DLD1 (cell line): ENCODE results near the gene KLF15.

ENCODE experiments used
- in situ Hi-C: cut with HindIII; loops from 2 replicates; pipeline ENCODE4 v1.10.0; 2017; ENCODE audit warnings: low sequenced_read_pairs

The KLF15 gene

GRCh38 chr3:126364731-126365301 is 7.6 kb upstream of the KLF15 start:
- in situ Hi-C loops = loop anchor here (10.0 kb wide), 1 partner anchor 230 kb away; no protein-coding TSS in a partner anchor

- in situ Hi-C loops = loop anchor here (10.0 kb wide), 1 partner anchor 229 kb away; no protein-coding TSS in a partner anchor
These were observed 7.0 kb upstream of the KLF15 start for GRCh38 chr3:126364130-126364695.

DNA sequence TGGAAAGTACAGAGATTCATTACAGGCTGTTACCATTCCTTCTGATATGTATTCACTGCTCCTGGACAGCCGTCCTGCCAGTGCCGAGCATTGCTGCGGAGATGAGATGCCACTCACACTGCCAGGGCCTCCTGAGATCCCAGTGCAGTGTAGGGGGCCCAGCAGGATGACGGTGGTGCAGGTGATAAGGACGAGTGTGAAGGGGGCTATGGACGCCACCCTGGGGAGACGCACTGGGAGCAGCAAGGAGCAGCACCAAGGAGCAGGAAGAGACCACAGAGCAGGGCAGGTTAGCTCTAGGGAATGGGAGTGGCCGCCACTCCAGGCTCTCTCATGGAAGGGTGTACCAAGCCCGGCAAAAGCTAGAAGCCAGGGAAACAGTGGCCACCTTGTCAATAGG is 4.0 kb upstream of the KLF15 start:
- in situ Hi-C loops = loop anchor here (10.0 kb wide), 1 partner anchor 226 kb away; no protein-coding TSS in a partner anchor

GRCh38 chr3:126360714-126361060 is 3.5 kb upstream of the KLF15 start:
- in situ Hi-C loops = loop anchor here (10.0 kb wide), 1 partner anchor 226 kb away; no protein-coding TSS in a partner anchor

DNA sequence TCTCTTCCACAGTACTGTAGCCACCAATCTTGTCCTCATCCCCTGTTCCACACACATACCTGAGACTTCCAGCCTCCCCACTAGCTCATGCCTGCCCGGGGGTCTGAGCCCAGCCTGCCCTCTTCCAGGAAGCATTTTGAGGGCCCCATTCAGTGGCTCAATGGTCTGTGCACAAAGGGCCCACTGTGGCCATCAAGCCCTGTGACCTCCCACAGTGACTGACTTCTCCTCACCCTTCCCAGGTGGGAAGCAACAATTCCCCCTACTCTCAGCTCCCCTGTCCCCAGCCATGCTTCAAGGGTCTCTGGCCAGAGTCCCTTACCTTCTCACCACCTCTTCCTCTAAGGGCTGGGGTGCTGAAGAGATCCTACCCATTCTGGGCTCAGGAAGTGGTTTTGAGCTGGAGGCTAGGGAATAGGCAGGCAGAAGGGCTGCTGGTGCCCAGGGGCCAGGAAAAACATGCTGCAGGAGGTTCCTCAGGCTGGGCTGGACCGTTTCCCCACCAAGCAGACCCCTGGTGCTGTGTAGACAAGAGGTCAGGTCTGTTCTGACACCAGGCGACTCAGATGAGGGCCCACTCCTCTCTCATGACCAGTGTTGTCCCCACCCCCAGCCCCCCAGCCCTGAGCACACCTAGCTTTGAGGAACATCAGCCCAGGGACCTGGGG is 3.0 kb upstream of the KLF15 start:
- in situ Hi-C loops = loop anchor here (10.0 kb wide), 1 partner anchor 225 kb away; no protein-coding TSS in a partner anchor

DNA sequence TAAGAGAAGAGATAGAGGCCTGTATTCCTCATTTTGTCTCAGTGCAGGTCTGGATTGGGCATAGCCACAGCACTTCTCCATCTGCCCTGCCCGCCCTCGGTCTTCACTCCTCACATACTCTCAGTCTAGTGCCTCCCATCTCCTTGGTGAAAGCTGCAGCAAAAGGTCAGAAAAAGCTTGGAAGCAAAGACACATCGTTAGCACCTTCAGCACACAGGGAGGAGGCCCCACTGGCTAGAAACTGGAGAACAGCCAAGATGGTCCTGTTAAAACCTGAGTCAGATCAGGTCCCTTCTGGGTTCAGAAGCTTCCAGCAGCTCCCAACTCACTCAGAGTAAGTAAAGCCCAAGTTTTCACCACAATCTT is 1.6 kb upstream of the KLF15 start:
- in situ Hi-C loops = no loop called here

- in situ Hi-C loops = no loop called here
These were observed 1.0 kb upstream of the KLF15 start for GRCh38 chr3:126358038-126358815.

DNA sequence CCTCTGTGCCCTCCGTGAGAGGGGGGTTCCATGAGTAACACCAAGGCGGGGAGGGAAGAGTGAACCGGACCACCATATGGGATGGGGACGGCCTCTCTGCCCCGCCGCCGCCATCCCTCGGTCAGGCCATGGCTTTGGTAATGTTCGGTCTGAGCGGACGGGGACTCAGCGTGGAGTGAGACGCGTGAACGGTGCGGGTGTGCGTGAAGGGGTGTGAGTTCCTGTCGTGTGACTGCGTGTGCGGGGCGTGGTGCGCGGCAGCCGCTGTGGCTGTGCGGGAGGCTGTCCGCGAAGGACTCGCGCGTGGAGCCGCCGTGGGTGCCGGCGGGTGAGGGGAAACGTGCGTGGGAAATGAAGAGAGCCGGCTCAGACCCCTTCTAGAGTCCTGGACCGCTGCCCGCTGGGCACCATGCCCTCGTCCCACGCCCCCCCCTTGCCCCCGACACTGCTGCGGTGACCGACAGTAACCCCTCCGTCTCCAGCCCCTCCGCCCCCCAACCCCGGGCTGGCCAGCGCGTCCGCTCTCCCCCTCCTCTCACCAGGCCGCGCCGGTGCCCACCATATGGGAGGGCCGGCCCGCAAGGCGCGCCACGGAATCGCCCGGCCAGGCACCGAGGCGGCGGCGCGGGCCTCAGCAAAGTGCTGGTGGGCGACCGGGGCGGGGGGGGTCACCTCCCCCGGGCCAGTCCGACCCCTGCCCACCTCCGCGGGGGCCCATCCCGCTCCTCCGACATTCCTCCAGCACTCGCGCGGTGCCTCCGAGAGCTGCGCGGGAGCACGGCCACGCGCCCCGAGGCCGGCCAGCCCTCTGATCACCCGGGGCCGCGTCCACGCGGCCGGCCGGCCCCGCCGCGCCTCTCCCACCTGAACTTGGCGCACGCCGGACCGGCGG is 589 bp downstream of the KLF15 start:
- in situ Hi-C loops = no loop called here

GRCh38 chr3:126355777-126356372 is 1.3 kb downstream of the KLF15 start:
- in situ Hi-C loops = no loop called here

GRCh38 chr3:126355251-126355650 is 2.0 kb downstream of the KLF15 start:
- in situ Hi-C loops = no loop called here

DNA sequence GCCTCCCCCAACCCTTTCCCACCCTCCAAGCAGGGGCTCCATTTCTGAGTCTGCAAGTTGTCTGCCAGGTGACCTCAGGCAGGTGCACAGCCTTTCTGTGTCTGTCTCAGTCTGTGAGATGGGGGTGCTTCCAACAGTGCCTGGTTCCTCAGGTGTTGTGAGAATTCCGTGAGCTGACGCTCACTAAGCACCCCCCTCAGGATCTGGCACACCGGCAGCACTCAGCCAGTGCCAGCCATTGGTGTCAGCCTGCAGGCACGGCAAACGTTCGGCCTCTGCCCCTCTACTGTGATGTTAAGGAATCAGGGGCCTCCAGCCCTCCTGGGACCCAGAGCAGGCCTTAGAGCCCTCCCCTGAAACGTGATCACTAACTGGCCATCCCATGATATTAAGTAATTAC is 2.4 kb downstream of the KLF15 start:
- in situ Hi-C loops = no loop called here

GRCh38 chr3:126353694-126354321 is 3.4 kb downstream of the KLF15 start:
- in situ Hi-C loops = no loop called here

DNA sequence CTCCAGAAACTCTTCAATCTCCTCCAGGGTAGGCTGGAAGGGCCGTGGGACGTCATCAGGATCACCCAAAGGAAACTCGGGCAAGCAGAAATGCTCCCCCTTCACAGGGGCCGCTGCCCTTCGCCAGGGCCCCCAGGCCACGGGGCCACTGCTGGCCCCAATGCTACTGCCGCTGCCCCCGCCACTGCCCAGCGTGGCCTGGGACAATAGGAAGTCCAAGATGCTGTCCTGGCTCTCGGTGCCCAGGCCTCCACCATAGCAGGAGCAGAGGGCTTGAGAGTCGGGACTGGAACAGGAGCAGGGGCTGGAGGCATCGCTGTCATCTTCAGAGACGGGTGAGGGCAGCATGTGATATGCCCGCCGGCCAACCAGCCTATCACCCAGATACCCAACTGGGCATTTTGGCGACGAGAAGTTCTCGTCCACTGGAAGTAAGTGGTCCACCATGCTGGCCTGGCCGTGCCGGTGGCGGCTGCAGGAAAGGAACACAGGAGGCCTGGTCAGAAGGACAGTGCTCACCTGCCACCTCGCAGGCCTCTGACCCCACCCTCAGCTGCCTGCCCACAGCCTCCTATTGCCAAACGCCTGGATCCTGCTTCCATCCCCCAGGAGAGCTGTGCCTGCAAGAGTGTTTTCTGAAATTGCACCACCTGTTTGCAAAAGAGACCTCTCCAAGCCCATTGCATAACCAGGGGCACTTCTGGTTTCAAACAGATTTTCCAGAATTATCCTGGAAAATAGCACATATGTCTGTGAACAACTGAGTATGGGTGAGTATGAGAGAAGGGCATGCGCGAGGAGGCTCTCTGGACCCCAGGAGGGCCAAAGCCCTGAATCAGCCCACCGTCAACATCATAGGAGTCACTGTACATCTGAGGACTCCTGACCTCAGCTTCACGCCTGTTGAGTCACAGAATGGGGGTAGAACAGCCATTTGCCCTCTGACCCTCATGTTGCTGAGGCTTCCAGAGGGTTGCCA is 4.4 kb downstream of the KLF15 start:
- in situ Hi-C loops = no loop called here

DNA sequence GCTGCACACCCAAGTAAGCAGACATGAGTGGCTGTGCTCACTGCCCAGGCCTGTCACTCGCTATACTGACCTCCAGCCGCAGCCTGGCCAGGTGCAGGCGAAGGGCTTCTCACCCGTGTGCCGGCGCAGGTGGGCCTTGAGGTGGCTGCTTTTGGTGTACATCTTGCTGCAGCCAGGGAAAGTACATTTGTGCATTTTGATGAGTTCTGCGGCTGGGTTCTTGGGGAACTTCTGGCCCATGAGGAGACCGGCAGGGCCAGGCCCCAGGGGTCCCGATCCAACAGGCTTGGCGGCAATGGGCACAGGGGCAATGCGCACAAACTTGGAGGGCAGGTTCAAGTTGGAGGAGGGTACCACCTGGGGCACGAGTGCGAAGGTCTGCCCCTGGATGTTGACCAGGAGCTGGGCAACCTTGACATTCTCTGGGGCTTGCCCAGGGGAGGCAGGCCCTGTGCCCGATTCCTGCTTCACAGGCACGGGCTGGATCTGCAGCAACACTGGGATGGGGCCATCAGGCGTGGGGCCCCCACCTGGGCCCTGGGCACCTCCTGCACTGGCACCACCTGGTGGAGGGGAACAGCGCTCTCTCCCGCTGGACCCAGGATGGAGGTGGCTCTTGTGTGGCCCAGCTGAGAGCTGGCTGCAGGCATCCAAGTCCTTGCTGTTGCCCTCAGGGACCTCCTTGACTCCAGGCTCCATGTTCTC is 5.3 kb downstream of the KLF15 start:
- in situ Hi-C loops = no loop called here

DNA sequence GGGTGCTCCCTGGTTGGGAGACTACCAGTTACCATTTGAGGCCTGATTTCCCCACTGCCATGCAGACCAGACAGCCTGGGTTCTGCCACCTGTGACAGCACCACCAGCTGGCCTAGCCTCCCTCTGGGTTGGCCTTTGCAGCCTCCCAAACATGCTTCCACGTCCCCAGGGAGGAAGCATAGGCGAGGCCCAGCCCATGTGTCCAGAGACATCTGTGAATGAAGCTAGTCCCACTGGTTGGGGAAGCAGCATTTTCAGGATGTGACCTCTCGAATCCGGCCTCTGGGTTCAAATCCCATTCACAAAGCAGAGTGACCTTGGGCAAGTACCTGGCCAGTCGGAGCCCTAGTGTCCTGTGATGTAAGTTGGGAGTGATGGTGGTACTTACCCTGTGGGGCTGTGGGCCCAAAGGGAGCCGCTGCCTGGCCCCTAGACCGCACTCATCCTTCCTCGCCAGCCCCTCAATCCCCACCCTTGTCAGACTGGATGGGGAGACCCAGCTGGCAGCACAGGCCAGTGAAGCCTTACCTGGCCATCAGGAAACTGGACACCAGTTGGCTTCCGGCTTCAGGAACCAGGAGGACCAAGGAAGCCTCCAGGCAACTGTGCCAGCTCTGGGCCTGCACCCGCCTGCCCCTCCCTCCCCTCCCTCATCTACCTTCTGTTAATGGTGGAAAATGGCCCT is 6.0 kb downstream of the KLF15 start:
- in situ Hi-C loops = no loop called here

- in situ Hi-C loops = no loop called here
These were observed 6.6 kb downstream of the KLF15 start for GRCh38 chr3:126350502-126351085.
